Stimulated activated CD8-positive, alpha-beta memory T cell treated with anti-CD3 and anti-CD28 coated beads, Interleukin-15, amount 100 ng/mL, for 24 hours (primary cell): Measurements from ENCODE around the gene GSTM5.
A peak's percentile ranks its signal among the peaks of the same experiment; 100 is the strongest.
"Not testable (repeated sequence)": the region's sequence is repeated elsewhere in the genome, so short reads cannot be mapped to it uniquely, and the experiment has no call there.

Experiments used
- DNase-seq: peaks from one replicate; pipeline ENCODE4 v3.0.0-alpha.2; 2020; ENCODE audit warnings: low read depth

The GSTM5 gene

DNA sequence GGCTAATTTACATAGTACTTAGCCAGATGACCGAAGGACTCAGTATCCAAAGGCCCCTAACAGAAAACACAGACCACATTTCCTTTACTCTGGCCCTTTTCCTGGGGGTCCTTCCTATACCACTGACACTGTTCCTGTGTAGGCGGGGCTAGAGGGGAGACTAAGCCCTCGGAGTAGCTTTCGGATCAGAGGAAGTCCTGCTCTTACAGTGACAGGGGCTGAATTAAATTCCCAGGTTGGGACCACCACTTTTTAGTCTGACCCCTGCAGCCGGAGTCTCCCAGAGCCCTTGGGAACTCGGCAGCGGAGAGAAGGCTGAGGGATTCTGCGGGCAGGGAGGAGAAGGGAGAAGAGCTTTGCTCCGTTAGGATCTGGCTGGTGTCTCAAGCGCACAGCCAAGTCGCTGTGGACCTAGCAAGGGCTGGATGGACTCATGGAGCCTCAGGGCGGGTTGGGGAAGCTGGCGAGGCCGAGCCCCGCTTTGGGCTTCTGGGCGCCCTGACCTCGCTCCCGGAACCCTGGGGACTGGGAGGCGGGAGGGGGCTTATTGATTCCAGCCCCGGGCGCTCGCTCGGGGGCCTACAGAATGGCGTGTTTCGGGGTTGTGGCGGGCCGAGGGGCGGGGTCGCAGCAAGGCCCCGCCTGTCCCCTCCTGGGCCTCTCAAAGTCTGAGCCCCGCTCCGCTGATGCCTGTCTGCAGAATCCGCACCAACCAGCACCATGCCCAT, at the start of gene GSTM5:
GSTM5 (plus strand) TSS at position 659 of the 728 bp plus-strand sequence; CDS start at position 721, 62 bp downstream.
- DNase-seq, result not testable (repeated sequence)

DNA sequence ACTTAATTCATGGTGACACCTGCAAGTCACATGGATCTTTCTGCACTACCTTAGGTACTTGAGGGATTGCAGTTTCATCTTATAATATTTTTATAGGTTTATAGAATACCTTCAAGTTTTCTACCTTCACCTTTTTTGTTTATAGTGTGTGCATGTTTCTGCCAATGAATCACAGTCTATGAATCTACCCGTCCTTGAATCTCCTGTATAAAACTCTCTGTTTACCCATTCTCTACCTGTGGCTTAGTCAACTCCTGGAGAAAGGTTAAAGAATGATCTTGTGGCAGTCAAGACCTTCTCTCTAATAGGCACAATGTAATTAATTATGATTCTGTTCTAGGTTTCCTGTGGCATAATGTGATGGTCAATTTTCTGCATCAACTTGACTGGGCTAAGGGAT, 47.4 kb upstream of the GSTM5 start:
- DNase-seq, result no peak

DNA sequence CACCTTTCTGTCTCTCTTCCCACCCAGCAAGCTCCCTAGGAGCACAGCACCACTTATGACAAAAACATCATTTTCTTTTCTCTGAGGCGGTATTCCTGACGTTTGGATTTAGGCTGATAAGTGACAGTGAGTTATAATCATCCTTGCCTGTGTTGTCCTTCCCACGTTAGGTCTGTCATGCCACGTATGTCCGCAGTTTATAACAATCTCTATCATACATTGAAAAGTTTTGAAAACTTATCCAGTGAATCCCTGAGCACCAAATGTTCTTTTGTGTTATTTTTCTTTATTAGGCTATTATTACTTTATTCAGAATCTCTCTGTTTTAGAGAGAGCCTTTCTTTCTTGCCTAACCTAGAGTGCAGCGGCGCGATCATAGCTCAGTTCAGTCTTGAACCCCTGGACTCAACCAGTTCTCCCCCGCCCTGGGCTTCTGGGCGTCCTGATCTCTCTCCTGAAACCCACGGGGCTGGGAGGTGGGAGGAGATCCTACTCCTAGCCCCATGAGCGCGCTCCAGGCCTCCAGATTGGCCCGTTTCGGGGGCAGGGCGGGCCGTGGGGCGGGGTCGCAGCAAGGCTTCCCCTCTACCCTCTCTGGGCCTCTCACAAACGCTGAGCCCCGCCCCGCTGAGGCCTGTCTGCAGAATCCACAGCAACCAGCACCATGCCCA, 44.5 kb upstream of the GSTM5 start, which contains the start of gene GSTM2:
GSTM2 (plus strand) TSS at position 606 of the 671 bp plus-strand sequence; CDS start at position 665, 59 bp downstream.
- peak; percentile 45 for DNase-seq

DNA sequence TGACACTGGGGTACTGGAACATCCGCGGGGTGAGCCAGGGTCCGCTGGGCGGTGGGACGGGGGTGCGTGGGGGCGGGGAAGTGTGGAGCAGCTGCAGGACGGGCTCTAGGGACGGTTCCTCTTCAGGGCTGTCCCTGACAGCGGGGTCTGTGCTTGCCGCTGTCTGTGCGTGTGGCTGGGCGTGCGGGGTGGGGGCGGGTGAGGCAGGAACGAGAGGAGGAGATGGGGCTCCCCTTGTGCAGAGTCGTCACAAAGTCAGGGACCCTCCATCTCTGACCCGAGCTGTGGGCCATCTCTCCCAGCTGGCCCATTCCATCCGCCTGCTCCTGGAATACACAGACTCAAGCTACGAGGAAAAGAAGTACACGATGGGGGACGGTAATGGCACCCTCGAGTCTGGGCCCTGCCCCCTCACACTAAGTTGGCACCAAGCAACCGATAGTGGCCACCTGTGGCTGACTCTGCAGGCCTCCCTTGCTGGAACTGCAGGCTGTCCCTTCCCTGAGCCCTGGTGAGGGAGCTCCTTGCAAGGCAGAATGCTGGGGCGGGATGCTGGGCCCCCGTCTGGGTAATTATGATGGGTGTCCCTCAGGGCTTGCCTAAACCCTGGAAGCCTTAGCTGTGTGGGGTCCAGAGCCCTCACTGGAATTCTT, 43.8 kb upstream of the GSTM5 start:
- DNase-seq, result no peak

DNA sequence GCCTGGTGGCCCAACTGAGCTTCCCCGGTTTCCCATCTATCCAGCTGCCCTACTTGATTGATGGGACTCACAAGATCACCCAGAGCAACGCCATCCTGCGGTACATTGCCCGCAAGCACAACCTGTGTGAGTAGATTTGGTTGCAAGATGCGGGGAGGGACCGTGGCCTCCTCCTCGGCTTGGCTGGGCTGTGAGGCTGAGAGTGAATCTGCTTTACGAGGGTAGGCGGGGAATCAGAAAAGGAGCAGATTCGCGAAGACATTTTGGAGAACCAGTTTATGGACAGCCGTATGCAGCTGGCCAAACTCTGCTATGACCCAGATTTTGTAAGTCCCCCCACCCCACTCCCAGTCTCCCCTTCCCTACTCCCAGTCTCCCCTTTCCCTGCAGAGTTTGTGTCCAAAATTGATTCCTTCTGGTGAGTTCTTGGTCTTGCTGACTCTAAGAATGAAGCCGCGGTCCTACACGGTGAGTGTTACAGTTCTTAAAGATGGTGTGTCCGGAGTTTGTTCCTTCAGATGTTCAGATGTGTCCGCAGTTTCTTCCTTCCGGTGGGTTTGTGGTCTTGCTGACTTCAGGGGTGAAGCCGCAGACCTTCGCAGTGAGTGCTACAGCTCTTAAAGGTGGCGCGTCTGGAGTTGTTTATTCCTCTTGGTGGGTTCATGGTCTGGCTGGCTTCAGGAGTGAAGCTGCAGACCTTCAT, 42.7 kb upstream of the GSTM5 start:
- no peak for DNase-seq

- DNase-seq, result not testable (repeated sequence)
These were observed 42.1 kb upstream of the GSTM5 start for GRCh38 chr1:109669949-109670302.

DNA sequence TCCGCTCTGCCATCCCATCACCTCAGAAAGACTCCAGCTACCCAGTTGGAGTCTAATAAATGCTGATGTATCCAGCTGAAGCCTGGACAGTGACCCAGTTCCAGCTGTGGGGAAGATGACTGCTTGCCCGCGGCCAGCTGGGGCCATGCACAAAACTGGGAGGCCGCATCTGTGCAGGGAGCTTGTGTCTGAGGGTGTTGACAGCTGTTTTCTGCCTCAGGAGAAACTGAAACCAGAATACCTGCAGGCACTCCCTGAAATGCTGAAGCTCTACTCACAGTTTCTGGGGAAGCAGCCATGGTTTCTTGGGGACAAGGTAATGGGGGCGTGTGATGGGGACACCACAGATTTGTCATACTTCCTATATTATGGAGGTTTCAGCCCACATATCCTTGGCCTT, 41.0 kb upstream of the GSTM5 start:
- no peak for DNase-seq

GRCh38 chr1:109673861-109674260, 38.2 kb upstream of the GSTM5 start:
- DNase-seq, result not testable (repeated sequence)

GRCh38 chr1:109676683-109677381, 35.2 kb upstream of the GSTM5 start:
- DNase-seq, result not testable (repeated sequence)

DNA sequence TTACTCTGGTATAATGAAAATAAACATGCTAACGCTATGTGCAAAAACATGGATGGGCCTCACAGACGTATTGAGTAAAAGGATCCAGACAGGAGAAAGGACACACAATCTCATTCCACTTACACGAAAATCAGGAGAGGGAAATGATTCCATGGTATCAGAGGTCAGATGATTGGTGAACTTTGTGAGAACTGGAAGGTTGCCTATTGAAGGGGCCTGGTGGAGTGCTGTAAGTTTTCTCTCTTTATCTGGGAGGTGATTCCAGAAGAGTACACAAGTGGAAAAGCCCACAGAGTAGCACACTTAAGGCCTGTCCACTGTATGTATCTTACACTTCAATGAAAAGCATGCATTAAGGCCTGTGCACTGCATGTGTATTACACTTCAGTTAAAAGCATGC, 34.6 kb upstream of the GSTM5 start:
- no peak for DNase-seq

DNA sequence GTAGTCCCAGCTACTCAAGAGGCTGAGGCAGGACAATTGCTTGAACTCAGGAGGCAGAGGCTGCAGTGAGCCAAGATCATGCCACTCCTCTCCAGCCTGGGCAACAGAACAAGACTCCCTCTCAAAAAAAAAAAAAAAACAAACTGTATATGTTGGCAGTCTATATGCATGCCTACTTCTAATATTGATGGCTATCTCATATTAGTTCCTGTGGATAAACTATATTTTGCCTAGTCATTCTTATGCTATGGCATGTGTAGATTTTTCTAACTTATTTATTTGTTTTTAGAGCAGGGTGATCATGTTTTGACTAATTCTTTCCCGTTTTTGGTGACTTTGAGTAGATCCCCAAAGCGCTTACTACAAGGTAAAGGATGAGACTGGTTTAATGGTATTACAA, 33.4 kb upstream of the GSTM5 start:
- not testable (repeated sequence) for DNase-seq

DNA sequence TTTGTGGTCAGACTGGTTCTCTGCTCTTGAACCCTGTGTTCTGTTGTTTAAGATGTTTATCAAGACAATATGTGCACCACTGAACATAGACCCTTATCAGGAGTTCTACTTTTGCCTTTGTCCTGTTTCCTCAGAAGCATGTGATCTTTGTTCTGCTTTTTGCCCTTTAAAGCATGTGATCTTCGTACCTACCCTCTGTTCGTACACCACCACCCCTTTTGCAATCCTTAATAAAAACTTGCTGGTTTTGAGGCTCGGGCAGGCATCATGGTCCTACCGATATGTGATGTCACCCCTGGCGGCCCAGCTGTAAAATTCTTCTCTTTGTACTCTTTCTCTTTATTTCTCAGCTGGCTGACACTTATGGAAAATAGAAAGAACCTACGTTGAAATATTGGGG, 27.3 kb upstream of the GSTM5 start:
- not testable (repeated sequence) for DNase-seq

GRCh38 chr1:109685399-109685798, 26.7 kb upstream of the GSTM5 start:
- not testable (repeated sequence) for DNase-seq

DNA sequence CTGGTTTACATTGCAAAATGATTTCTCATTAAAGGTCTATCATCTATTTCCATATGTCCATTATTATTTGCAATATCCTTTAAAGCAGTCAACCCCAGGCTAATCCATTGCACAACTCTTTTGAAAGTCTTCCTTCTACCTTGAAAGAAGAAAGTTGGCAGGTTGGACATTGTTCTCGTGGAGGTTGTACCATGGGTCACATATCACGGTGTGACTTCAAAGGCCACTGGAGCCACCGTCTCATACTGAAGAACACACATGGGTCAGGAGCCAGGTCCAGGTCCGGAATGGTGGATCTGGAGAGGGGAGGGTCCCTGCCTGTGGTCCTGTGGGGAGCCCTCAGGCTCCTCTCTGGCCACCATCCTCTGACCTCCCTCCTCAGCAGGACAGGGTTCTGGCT, 26.2 kb upstream of the GSTM5 start:
- DNase-seq, result not testable (repeated sequence)

DNA sequence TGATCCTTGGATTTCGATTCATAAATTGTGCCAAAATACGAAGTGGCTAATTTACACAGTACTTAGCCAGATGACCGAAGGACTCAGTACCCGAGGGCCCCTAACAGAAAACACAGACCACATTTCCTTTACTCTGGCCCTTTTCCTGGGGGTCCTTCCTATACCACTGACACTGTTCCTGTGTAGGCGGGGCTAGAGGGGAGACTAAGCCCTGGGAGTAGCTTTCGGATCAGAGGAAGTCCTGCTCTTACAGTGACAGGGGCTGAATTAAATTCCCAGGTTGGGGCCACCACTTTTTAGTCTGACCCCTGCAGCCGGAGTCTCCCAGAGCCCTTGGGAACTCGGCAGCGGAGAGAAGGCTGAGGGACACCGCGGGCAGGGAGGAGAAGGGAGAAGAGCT, 24.9 kb upstream of the GSTM5 start:
- not testable (repeated sequence) for DNase-seq

DNA sequence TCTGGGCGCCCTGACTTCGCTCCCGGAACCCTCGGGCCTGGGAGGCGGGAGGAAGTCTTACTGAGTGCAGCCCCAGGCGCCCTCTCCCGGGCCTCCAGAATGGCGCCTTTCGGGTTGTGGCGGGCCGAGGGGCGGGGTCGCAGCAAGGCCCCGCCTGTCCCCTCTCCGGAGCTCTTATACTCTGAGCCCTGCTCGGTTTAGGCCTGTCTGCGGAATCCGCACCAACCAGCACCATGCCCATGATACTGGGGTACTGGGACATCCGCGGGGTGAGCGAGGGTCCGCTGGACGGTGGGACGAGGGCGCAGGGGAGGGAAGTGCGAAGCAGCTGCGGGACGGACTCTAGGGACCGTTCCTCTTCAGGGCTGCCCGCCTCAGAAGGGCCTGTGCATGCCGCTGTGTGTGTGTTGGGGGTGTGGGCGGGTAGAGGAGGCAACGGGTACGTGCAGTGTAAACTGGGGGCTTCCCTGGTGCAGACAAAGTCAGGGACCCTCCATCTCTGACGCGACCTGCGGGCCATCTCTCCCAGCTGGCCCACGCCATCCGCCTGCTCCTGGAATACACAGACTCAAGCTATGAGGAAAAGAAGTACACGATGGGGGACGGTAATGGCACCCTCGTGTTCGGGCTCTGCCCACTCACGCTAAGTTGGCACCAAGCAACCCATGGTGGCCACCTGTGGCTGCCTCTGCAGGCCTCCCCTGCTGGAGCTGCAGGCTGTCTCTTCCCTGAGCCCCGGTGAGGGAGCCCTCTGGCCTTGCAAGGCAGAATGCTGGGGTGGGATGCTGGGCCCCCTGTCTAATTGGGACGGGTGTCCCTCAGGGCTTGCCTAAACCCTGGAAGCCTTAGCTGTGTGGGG, 24.2 kb upstream of the GSTM5 start, which contains the start of gene GSTM1:
GSTM1 (plus strand) TSS at position 177 of the 859 bp plus-strand sequence; CDS start at position 234, 57 bp downstream.
- DNase-seq, result no peak

- no peak for DNase-seq
These were observed 22.1 kb upstream of the GSTM5 start for GRCh38 chr1:109689844-109690405.

GRCh38 chr1:109691759-109692158, 20.3 kb upstream of the GSTM5 start:
- DNase-seq, result no peak

GRCh38 chr1:109694400-109694799, 17.7 kb upstream of the GSTM5 start:
- not testable (repeated sequence) for DNase-seq

DNA sequence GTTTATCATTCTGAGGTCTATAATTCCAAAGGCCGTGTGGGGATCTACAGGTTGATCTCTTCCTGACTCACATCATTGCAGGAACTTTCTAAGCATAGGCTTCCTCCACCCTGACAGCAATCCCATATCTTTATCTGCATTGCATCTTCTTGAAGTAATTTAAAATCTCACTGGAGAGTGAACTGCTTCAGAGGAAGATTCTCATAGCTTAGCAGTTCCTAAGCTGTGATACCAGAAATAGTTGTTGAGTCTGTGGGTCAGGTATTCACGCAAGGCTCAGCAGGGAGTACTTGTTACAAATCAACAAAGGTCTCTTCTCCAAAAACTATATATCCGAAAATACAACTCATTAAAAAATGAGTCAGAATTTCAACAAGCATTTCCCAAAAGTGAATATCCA, 16.9 kb upstream of the GSTM5 start:
- not testable (repeated sequence) for DNase-seq
